HFF-Myc (cell line): ENCODE measurements around the gene ZNF322.
"Not testable (repeated sequence)": the region's sequence is repeated elsewhere in the genome, so short reads cannot be mapped to it uniquely, and the experiment has no call there.

Experiments used
- DNase-seq: peaks from one replicate; pipeline ENCODE4 v3.0.0-alpha.2; 2011; ENCODE audit warnings: low read depth; ENCODE audit errors: extremely low read depth
- H3K4me3 ChIP-seq: replicated peaks from 2 replicates; pipeline ENCODE4 v1.5.1; 2011; ENCODE audit warnings: low read depth, mild to moderate bottlenecking, control low read depth, low read length
- TF ChIP-seq, protein P1 (sequence below): IDR thresholded peaks from 2 replicates; pipeline ENCODE4 v1.5.1; 2012; ENCODE audit warnings: mild to moderate bottlenecking, low read depth, low read length, control low read depth; ENCODE audit errors: missing control alignments

ZNF322 gene, protein sequence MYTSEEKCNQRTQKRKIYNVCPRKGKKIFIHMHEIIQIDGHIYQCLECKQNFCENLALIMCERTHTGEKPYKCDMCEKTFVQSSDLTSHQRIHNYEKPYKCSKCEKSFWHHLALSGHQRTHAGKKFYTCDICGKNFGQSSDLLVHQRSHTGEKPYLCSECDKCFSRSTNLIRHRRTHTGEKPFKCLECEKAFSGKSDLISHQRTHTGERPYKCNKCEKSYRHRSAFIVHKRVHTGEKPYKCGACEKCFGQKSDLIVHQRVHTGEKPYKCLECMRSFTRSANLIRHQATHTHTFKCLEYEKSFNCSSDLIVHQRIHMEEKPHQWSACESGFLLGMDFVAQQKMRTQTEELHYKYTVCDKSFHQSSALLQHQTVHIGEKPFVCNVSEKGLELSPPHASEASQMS

DNA sequence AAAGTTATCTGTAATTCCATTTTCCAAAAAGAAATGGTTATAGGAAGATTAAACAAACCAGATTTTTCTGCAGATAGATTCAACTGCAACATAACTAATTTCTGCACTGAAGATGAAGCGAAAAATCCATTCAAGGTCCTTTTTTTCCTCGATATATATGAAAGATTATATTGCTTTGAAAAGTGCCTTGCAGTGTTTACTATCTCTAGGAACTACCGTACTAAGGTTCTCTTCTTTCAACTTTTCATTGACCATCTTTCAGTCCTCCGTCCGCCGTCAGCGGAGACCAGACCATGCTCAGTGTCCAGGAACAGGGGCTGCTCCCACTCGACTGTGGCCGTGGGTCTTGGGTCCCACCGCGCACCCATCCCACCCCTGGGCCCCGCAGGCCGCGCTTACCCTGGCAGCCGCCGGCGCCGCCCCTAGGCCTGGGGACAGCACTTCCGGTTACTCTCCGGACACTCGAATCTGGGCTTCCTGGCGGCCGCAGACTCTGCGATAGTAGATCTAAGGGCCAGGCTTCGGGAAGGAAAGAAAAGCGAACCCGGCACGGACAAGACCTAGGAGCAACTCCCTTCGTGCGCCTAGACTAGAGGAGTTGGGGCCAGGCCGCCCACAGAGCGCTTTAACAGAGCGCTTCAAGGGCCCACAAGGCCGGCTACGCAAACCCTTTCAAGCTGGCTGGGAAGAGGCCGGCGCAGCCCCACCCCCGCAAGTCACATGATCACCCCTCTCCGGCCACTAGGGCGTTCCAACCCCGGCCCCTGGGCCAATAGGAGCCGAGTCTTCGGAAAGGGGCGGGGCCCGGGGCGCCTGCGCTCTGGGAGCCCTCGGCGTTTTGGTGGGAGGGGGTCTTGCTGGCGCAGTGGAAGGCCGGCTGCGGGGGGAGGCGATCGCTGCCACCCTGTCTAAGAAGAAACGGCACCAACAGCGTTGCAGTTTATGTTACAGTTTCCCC is at the start of gene ZNF322:
Gene ZNF322 (minus strand): TSS at position 705 of the 958 bp plus-strand sequence. CDS start 21,193 bp downstream, outside the sequence.
- peak; percentile 59 for DNase-seq
- TF ChIP-seq, protein P1, sequence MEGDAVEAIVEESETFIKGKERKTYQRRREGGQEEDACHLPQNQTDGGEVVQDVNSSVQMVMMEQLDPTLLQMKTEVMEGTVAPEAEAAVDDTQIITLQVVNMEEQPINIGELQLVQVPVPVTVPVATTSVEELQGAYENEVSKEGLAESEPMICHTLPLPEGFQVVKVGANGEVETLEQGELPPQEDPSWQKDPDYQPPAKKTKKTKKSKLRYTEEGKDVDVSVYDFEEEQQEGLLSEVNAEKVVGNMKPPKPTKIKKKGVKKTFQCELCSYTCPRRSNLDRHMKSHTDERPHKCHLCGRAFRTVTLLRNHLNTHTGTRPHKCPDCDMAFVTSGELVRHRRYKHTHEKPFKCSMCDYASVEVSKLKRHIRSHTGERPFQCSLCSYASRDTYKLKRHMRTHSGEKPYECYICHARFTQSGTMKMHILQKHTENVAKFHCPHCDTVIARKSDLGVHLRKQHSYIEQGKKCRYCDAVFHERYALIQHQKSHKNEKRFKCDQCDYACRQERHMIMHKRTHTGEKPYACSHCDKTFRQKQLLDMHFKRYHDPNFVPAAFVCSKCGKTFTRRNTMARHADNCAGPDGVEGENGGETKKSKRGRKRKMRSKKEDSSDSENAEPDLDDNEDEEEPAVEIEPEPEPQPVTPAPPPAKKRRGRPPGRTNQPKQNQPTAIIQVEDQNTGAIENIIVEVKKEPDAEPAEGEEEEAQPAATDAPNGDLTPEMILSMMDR = no peak
- H3K4me3 ChIP-seq = peak within 1 kb of the TSS; percentile 58

DNA sequence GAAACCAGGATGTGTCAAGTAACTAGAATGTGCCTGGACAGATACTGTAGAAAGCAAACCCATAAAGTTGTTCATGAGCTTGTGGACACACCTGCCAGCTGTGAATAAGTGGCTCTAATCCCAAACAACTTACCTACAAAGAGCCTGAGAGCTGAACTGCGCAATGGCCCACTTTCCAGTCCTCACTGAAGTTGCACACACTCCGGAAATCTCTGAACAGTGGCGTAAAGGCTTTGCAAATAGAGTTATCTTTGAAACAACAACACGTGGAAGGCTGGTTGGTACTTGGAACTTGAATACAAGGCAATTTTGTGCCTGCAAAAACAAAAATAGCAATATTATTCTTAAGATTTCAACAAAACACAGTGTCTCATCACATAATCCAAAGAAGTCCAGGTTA is 46.2 kb upstream of the ZNF322 start:
- DNase-seq, H3K4me3 ChIP-seq: not testable (repeated sequence)

DNA sequence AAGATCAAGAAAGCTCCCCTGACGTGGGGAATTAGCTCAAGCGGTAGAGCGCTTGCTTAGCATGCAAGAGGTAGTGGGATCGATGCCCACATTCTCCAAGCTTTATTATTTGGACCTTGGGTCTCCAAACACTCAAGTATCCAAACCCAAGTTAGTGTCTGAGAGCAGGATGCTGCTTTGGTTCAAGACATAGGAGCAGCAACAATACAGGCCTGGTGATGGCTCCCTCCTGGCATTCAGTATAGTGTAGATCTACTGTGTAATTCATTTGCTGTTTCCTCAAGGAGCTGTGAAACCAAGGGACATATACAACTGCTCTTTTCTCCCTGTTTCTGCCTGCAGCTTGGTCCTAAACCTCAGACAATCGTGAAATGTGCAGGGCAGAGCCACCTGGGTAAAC is 45.8 kb upstream of the ZNF322 start:
- not testable (repeated sequence) for DNase-seq, H3K4me3 ChIP-seq

DNA sequence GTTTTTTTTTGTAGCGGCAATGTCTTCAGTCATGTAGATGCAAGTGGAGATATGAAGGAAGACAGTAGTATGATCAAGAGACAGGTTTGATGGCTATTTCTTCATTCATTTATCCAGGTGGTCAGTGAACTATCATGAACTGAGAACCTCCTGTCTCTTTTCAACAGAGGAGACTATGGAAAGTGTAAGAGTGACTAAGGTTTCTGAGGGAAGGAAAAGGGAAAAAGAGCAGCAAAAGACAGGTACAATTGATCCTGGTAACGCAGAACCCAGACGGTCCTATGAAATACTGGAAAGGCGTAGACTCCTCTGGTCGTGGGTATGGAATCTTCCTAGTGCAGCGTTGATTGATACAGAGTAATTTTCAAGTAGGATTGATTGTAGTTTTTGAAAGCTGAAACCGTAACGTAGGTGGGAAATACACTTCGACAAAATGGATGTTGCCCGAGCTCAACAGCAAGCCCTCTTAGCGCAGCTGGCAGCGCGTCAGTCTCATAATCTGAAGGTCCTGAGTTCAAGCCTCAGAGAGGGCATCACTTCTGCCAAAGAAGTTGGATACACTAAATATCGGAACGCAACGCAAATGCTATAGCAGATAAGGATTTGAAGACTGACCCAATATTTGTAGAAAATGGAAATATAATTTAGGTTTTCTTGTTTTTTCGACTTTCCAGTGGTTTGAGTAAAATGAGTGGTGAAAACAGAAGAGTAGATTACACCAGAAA is 41.6 kb upstream of the ZNF322 start:
- not testable (repeated sequence) for H3K4me3 ChIP-seq, DNase-seq

DNA sequence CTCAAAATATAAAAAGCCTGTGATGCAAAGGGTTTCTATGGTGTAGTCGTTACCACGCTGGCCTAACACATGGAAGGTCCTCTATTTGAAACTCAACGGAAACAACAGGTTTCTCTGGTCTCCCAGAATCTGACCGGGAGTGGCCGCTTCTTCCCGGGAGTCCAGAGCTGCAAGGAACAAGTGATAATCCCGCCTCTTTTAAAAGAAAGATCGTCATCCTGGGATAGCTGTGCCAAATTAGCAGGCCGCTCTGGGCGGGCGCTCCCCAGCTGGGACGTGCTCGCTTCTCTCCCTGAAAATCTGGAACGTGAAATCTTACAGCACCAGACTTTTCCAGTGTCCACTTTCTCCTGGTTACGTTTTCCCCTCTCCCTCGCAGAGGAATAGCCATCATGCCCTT is 38.0 kb upstream of the ZNF322 start:
- H3K4me3 ChIP-seq, DNase-seq: not testable (repeated sequence)

DNA sequence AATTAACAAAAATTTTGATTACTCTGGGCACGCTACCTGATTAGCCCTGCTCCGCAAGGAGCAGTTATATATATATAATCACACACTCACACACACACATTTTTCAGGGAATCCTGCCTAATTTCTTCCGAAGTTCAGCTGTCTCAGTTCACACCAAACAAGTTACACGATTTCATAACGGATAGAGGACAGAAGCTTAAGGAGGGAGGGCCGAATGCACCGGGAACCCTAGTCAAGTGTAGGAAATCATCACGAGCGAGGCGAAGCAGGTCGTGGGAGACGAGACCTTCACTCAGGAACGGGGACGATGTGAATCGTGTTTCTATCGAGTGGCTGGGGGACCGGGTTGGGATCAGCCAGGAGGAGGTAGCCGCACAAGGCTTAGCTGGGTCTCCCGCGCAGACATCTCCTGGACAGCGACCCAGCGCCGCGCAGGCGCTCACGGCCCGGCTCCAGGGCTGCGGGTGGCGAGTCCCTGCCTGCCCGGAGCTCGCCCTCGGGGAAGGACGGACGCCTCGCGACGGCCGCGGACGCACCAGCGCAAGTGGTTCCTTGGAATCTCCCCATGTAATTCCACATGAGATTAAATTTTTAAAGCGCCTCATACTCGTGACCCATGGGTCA is 29.9 kb upstream of the ZNF322 start:
- not testable (repeated sequence) for H3K4me3 ChIP-seq, DNase-seq

DNA sequence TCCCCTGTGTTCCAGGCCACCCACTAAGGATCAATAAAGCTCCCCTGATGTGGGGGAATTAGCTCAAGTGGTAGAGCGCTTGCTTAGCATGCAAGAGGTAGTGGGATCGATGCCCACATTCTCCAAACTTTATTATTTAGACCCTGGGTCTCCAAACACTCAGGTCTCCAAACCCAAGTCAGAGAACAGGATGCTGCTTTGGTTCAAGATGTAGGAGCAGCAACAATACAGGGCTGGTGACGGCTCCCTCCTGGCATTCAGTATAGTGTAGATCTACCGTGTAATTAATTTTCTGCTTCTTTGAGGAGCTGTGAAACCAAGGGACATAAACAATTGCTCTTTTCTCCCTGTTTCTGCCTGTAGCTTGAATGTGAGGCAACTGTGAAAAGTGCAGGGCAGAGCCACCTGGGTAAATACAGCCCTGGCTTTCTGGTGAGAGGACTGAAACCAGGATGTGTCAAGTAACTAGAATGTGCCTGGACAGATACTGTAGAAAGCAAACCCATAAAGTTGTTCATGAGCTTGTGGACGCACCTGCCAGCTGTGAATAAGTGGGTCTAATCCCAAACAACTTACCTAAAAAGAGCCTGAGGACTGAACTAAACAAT is 23.0 kb upstream of the ZNF322 start:
- not testable (repeated sequence) for H3K4me3 ChIP-seq, DNase-seq

DNA sequence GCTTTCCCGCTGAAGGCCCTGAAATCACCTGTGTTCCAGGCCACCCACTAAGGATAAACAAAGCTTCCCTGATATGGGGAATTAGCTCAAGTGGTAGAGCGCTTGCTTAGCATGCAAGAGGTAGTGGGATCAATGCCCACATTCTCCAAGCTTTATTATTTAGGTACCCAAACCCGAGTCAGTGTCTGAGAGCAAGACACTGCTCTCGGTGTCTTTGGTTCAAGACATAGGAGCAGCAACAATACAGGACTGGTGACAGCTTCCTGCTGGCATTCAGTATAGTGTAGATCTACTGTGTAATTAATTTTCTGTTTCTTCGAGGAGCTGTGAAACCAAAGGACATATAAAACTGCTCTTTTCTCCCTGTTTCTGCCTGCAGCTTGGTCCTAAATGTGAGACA is 13.7 kb upstream of the ZNF322 start:
- H3K4me3 ChIP-seq, DNase-seq: not testable (repeated sequence)

DNA sequence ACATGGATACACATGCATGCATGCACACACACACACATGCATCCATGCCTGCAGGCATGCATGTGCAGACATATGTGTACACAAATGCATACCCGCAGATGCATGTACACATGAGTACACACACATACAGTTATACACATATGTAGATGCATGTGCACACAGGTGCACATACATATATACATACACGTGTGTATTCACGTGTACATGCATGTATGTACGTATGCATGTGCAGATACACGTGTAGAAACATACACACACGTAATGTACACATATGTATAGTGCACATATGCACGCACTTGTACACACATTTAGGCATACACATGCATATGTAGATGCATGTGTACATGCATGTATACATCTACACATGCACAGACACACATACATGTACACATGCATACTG is 11.0 kb upstream of the ZNF322 start:
- not testable (repeated sequence) for DNase-seq, H3K4me3 ChIP-seq

DNA sequence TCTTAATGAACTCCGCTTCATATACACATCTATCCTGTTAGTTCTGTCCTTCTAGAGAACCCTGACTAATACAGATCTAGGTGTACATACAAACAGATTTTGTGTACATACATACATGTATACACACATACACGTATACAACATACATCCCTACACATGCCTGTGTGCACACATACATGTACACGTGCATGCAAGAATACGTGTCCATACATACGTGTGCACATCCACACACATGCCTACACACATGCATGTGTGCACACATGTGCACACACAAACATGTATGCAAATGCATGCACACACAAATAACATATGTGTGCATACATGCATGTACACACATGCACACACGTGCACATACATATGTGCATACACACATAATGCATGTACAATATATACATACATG is 10.5 kb upstream of the ZNF322 start:
- not testable (repeated sequence) for H3K4me3 ChIP-seq, DNase-seq

DNA sequence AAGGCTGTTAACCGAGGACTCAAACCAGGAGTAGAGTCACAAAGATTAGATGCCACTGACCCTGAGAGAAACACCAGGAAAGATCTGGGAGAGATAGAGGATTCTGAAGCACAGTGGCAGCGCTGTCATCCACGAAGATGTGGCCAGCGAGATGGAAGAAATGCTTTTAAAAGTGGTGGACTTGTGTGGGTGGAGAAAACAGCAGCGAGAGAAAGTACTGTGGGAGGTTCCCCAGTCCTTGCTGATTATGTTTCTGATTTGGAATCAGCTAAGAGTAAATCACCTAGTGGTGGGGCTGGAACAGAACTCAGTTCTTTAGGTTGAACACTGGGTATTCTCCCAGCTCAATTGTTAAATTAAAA is 435 bp upstream of the ZNF322 start:
- DNase-seq = no peak
- TF ChIP-seq, protein P1 = no peak
- H3K4me3 ChIP-seq = peak overlapping the region; percentile 58
